ENCODE data around the gene SLC28A1. TPM values are rescaled to one million over a fixed set of nuclear protein-coding genes. Genes with fewer than 3 reads are reported as not detected.

Gene SLC28A1
- total and polyA plus RNA-seq, 2 of the 4 experiments (the other 2 are of a cell fraction) = not detected

DNA sequence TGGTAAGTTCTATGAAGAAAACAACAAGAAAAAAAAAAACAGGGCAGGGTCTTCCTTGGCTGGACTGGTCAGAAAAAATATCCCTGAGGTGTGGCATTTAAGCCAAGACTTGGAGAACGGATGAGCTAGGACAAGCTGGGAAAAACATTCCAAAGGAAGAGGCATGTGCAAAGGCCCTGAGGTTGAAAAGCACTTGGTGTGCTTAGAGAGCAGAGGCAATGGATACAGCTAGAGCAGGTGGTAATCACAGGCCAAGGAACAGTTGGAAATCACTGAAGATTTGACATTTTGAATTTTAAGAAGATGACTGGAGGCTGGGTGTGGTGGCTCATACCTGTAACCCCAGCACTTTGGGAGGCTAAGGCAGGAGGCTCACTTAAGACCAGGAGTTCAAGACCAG is 54.3 kb downstream of the SLC28A1 start:
- no peak overlapping the region for H3K56ac ChIP-seq (ENCODE audit: extremely low read depth, insufficient read depth, low read length)
- ChIA-PET CTCF (no interaction called here), POLR2A (ENCODE audit: unreplicated experiment) (no interaction called here)
- no peak for TF ChIP-seq BHLHE40 (IDR thresholded peaks at IDR 0.05; ENCODE audit: low read depth, low read length)
- TF ChIP-seq NFE2L2 (IDR thresholded peaks at IDR 0.05; ENCODE audit: low read depth, low read length) = no peak
- TF ChIP-seq RCOR1 (IDR thresholded peaks at IDR 0.05; ENCODE audit: insufficient replicate concordance, low read length) = no peak
- TF ChIP-seq CEBPB (IDR thresholded peaks at IDR 0.05; ENCODE audit: low read depth, low read length) = no peak
- TF ChIP-seq FOS (IDR thresholded peaks at IDR 0.05; ENCODE audit: low read depth, low read length) = no peak
- TF ChIP-seq ELK1 (IDR thresholded peaks at IDR 0.05; ENCODE audit: borderline replicate concordance, low read depth, low read length) = no peak
- TF ChIP-seq SMC3 (IDR thresholded peaks at IDR 0.05; ENCODE audit: low read depth, low read length) = no peak
- TF ChIP-seq USF2 (IDR thresholded peaks at IDR 0.05; ENCODE audit: low read depth, low read length) = no peak
- no peak for TF ChIP-seq CTCF (conservative IDR thresholded peaks at IDR 0.05; ENCODE audit: low read depth, low read length)
- no peak for TF ChIP-seq MAFK (IDR thresholded peaks at IDR 0.05; ENCODE audit: low read depth, low read length)
- TF ChIP-seq CHD1 (IDR thresholded peaks at IDR 0.05; ENCODE audit: low read depth, low read length) = no peak
- no peak for TF ChIP-seq MAZ (IDR thresholded peaks at IDR 0.05; ENCODE audit: borderline replicate concordance, low read depth, low read length)
- no peak for TF ChIP-seq POLR2A (IDR thresholded peaks at IDR 0.05; ENCODE audit: low read depth, low read length)
- no peak for TF ChIP-seq RFX5 (IDR thresholded peaks at IDR 0.05; ENCODE audit: low read depth, low read length)
- no peak for TF ChIP-seq RAD21 (IDR thresholded peaks at IDR 0.05; ENCODE audit: low read length)
- no peak for TF ChIP-seq MXI1 (IDR thresholded peaks at IDR 0.05; ENCODE audit: borderline replicate concordance, low read depth, low read length)
- H3K9me3 ChIP-seq (ENCODE audit: control insufficient read depth, insufficient read depth, low read length) = no peaks in the 10 kb centered on the region
- H3K36me3 ChIP-seq (ENCODE audit: control insufficient read depth, insufficient read depth, low read length) = no peaks in the 10 kb centered on the region
- H2AK5ac ChIP-seq (ENCODE audit: low read depth, low read length) = no peak overlapping the region
- H3K4me2 ChIP-seq (ENCODE audit: low read depth, low read length) = no peak overlapping the region
- no peaks in the 10 kb centered on the region for H3K4me1 ChIP-seq (ENCODE audit: control insufficient read depth, insufficient read depth, low read length)
- no peaks in the 10 kb centered on the region for H3K9me1 ChIP-seq (ENCODE audit: insufficient read depth, low read length)
- H4K5ac ChIP-seq (ENCODE audit: low read depth, low read length) = no peak overlapping the region
- H4K20me1 ChIP-seq (ENCODE audit: insufficient read depth, low read length) = no peaks in the 10 kb centered on the region
- no peaks in the 10 kb centered on the region for H3K79me1 ChIP-seq (ENCODE audit: low read depth in 1 of 2, low read length in 2 of 2)
- H3K18ac ChIP-seq (ENCODE audit: low read depth, low read length) = no peak overlapping the region
- H4K8ac ChIP-seq (ENCODE audit: low read depth in 2 of 2, low read length in 2 of 2) = no peak overlapping the region
- H3K9ac ChIP-seq (ENCODE audit: low read depth, low read length) = no peak overlapping the region
- H2BK15ac ChIP-seq (ENCODE audit: low read depth, low read length) = no peak overlapping the region
- H3K23ac ChIP-seq (ENCODE audit: low read depth, low read length) = no peak overlapping the region
- no peak overlapping the region for H4K91ac ChIP-seq (ENCODE audit: insufficient read depth, low read depth, low read length)
- dilution Hi-C loops (cut with HindIII; ENCODE audit: low sequenced_read_pairs, unreplicated experiment) = no loop called here
- no peak overlapping the region for H2BK5ac ChIP-seq (ENCODE audit: low read depth, low read length, poor library complexity, severe bottlenecking)
- H2AK9ac ChIP-seq (replicated peaks; ENCODE audit: low read depth, low read length, poor library complexity) = no peak overlapping the region
- no peak overlapping the region for H2BK120ac ChIP-seq (ENCODE audit: low read depth, low read length)
- H3K4me3 ChIP-seq (ENCODE audit: insufficient read depth, low read depth, low read length) = no peak overlapping the region
- intact Hi-C loops (cut with micrococcal nuclease) = no loop called here
- ATAC-seq (ENCODE audit: low read depth) = no peak
- BruUV-seq (replicated peaks) = no TSS peak
- in situ Hi-C loops (cut with MboI; ENCODE audit: low sequenced_read_pairs) = no loop called here
- no peak overlapping the region for H3K4ac ChIP-seq (ENCODE audit: low read depth, low read length)
- H3K27ac ChIP-seq (ENCODE audit: insufficient read depth, low read length) = no peak overlapping the region
- no peak overlapping the region for H2BK20ac ChIP-seq (ENCODE audit: low read depth, low read length)
- H2AFZ ChIP-seq (replicated peaks; ENCODE audit: low read length, poor library complexity) = no peak overlapping the region
- no peaks in the 10 kb centered on the region; the same call in 1 of the 2 replicates for H3K27me3 ChIP-seq (ENCODE audit: control insufficient read depth, insufficient read depth, low read length)
- no peak overlapping the region for H3K14ac ChIP-seq (replicated peaks; ENCODE audit: low read depth, low read length)
- WGBS, 2 experiments (ENCODE audit: extremely low coverage in 2 of 2, insufficient read length in 1 of 2) = 88% methylated on average over 1 of the region's 1 CpG; no CpG with 5 or more reads in 1 of the 2 experiments
- no peak for DNase-seq
